Ovary (tissue), 3 donors: ENCODE measurements around the gene EFNA1.

Experiments used
- CTCF ChIP-seq, 3 donors: fragments of 450-650 bp in 2 of 3; fragments of 200-600 bp in 1 of 3; IDR thresholded peaks; one replicate each; pipeline versions ENCODE4 v1.5.1 to v1.8.0; 2016 to 2022; ENCODE audit warnings: antibody characterized with exemption in 3 of 3, mild to moderate bottlenecking in 1 of 3
- EP300 ChIP-seq: sonication (generic); formaldehyde crosslinking; IDR thresholded peaks from one replicate; pipeline ENCODE4 v1.6.1; 2017; ENCODE audit warnings: antibody characterized with exemption
- donor health status: DM: no; HTN: no; CAD: no.

GRCh38 chr1:155086128-155086741, 41.4 kb upstream of the EFNA1 start:
- TF ChIP-seq CTCF (IDR thresholded peaks at IDR 0.05) (peak; percentile 84 to 90 (median 87)), EP300 (no peak)
